H1 (cell line): Measurements from ENCODE around the gene TXNDC5. TPM values are rescaled to one million over a fixed set of nuclear protein-coding genes. Genes with fewer than 3 reads are reported as not detected.

Experiments used
- CTCF ChIA-PET: fragments of 300-600 bp; sonication (Branson Sonifier 250); formaldehyde crosslinking; loops from one replicate; lab custom pipeline; 2021; ENCODE audit not compliant: partially characterized antibody; lab: Charles Lee
- POLR2A ChIA-PET: fragments of 300-600 bp; sonication (Branson Sonifier 250); formaldehyde crosslinking; loops from one replicate; lab custom pipeline; 2021; ENCODE audit warnings: inconsistent platforms; ENCODE audit not compliant: partially characterized antibody; lab: Charles Lee
- DNase-seq, 2 experiments: peaks; one replicate each; pipeline versions ENCODE4 v3.0.0 to v3.0.0-alpha.2; 2010 to 2022; ENCODE audit warnings: low spot score in 2 of 2, low read depth in 1 of 2, mixed read lengths in 1 of 2
- FAIRE-seq: peaks from 2 replicates; lab custom pipeline; 2011; peaks lifted over from hg19 to GRCh38; lab: Jason Lieb, UNC
- H2AFZ ChIP-seq: 2 replicates; pipeline ENCODE4 v1.8.1; 2012; ENCODE audit warnings: low read length, inconsistent platforms
- H2AK5ac ChIP-seq: 2 replicates; pipeline ENCODE4 v1.6.1; 2013; ENCODE audit warnings: low read depth, low read length
- H2BK120ac ChIP-seq: replicated peaks from 2 replicates; pipeline ENCODE3; 2013; ENCODE audit warnings: low read depth, low read length, inconsistent platforms
- H2BK12ac ChIP-seq: 2 replicates; pipeline ENCODE4 v1.6.1; 2013; ENCODE audit warnings: low read depth, low read length
- H2BK15ac ChIP-seq: 2 replicates; pipeline ENCODE4 v1.6.1; 2013; ENCODE audit warnings: low read length
- H2BK20ac ChIP-seq: 2 replicates; pipeline ENCODE4 v1.6.1; 2013; ENCODE audit warnings: low read length
- H2BK5ac ChIP-seq: 2 replicates; pipeline ENCODE4 v1.6.1; 2013; ENCODE audit warnings: low read depth, low read length
- H3K14ac ChIP-seq: 2 replicates; pipeline ENCODE4 v1.6.1; 2013; ENCODE audit warnings: inconsistent platforms; ENCODE audit not compliant: insufficient read length
- H3K18ac ChIP-seq: 2 replicates; pipeline ENCODE4 v1.6.1; 2013; ENCODE audit warnings: low read length; ENCODE audit errors: extremely low read depth
- H3K23ac ChIP-seq: 2 replicates; pipeline ENCODE4 v1.6.1; 2013; ENCODE audit warnings: inconsistent platforms; ENCODE audit not compliant: insufficient read length
- H3K23me2 ChIP-seq: 2 replicates; pipeline ENCODE4 v1.6.1; 2013; ENCODE audit warnings: low read depth, low read length
- H3K27ac ChIP-seq: 2 replicates; pipeline ENCODE4 v1.6.1; 2011; ENCODE audit warnings: low read depth, low read length, inconsistent platforms
- H3K27me3 ChIP-seq, 4 experiments: replicated peaks in 1 of 4; 1 replicate in 1 of 4; 2 replicates in 3 of 4; pipeline versions ENCODE4 v1.6.1 to v1.8.1; 2011 to 2013; ENCODE audit warnings: low read length in 3 of 4, mild to moderate bottlenecking in 3 of 4, inconsistent platforms in 2 of 4, mixed read lengths in 2 of 4, moderate library complexity in 1 of 4; ENCODE audit not compliant: control insufficient read depth in 3 of 4, insufficient read depth in 3 of 4; ENCODE audit errors: extremely low read depth in 1 of 4
- H3K36me3 ChIP-seq, 4 experiments: 2 replicates each; pipeline versions ENCODE4 v1.6.1 to v1.8.1; 2011 to 2013; ENCODE audit warnings: mild to moderate bottlenecking in 4 of 4, low read length in 3 of 4, moderate library complexity in 2 of 4, control low read depth in 1 of 4, inconsistent platforms in 1 of 4; ENCODE audit not compliant: insufficient read depth in 4 of 4, control insufficient read depth in 2 of 4
- H3K4ac ChIP-seq: replicated peaks from 2 replicates; pipeline ENCODE3; 2013; ENCODE audit warnings: low read length, low read depth, mixed read lengths, inconsistent platforms; ENCODE audit not compliant: insufficient read length
- H3K4me1 ChIP-seq, 4 experiments: replicated peaks in 1 of 4; 1 replicate in 1 of 4; 2 replicates in 3 of 4; pipeline versions ENCODE4 v1.6.1 to v1.8.1; 2011 to 2013; ENCODE audit warnings: low read length in 3 of 4, inconsistent platforms in 2 of 4, mixed read lengths in 1 of 4; ENCODE audit not compliant: insufficient read depth in 4 of 4, control insufficient read depth in 3 of 4
- H3K4me2 ChIP-seq, 2 experiments: 2 replicates each; pipeline versions ENCODE4 v1.6.1 to v1.8.1; 2011 to 2013; ENCODE audit warnings: low read depth in 2 of 2, low read length in 2 of 2, control low read depth in 1 of 2, inconsistent platforms in 1 of 2, mild to moderate bottlenecking in 1 of 2; ENCODE audit not compliant: insufficient read depth in 1 of 2
- H3K4me3 ChIP-seq, 4 experiments: fragments of 200-600, 300-600 bp in 1 of 4; sonication (generic), shearing (Covaris generic), sonication (Bioruptor Twin) in 1 of 4; 2 replicates each; pipeline versions ENCODE4 v1.5.1 to v1.8.1; 2011 to 2016; ENCODE audit warnings: low read length in 4 of 4, low read depth in 3 of 4, control low read depth in 2 of 4, inconsistent platforms in 2 of 4, mild to moderate bottlenecking in 2 of 4, mixed read lengths in 1 of 4, moderate library complexity in 1 of 4; ENCODE audit not compliant: insufficient read depth in 2 of 4; ENCODE audit errors: extremely low read depth in 1 of 4
- H3K56ac ChIP-seq: replicated peaks from 2 replicates; pipeline ENCODE3; 2013; ENCODE audit warnings: low read depth, mild to moderate bottlenecking, mixed read lengths, low read length, inconsistent platforms; ENCODE audit not compliant: insufficient read length
- H3K79me1 ChIP-seq: 2 replicates; pipeline ENCODE4 v1.6.1; 2013; ENCODE audit warnings: low read depth, low read length, control low read depth
- H3K79me2 ChIP-seq, 2 experiments: 2 replicates each; pipeline versions ENCODE4 v1.6.1 to v1.8.1; 2012 to 2013; ENCODE audit warnings: low read length in 2 of 2, mild to moderate bottlenecking in 2 of 2, inconsistent platforms in 1 of 2; ENCODE audit not compliant: insufficient read depth in 2 of 2, control insufficient read depth in 1 of 2
- H3K9ac ChIP-seq, 4 experiments: replicated peaks in 1 of 4; 1 replicate in 1 of 4; 2 replicates in 3 of 4; pipeline versions ENCODE4 v1.6.1 to v1.8.1; 2011 to 2013; ENCODE audit warnings: low read depth in 3 of 4, low read length in 3 of 4, control low read depth in 2 of 4, mild to moderate bottlenecking in 2 of 4, moderate library complexity in 2 of 4, inconsistent platforms in 1 of 4; ENCODE audit errors: extremely low read depth in 1 of 4
- H3K9me3 ChIP-seq, 2 experiments: 2 replicates each; pipeline versions ENCODE4 v1.6.1 to v1.8.1; 2012 to 2013; ENCODE audit warnings: mild to moderate bottlenecking in 2 of 2, moderate library complexity in 2 of 2, control low read depth in 1 of 2, inconsistent platforms in 1 of 2, low read depth in 1 of 2, low read length in 1 of 2, mixed read lengths in 1 of 2; ENCODE audit not compliant: insufficient read depth in 2 of 2
- H4K20me1 ChIP-seq, 2 experiments: replicated peaks in 1 of 2; 2 replicates each; pipeline versions ENCODE3 to v1.8.1; 2011 to 2013; ENCODE audit warnings: inconsistent platforms in 2 of 2, low read length in 2 of 2, mild to moderate bottlenecking in 1 of 2; ENCODE audit not compliant: insufficient read depth in 2 of 2, control insufficient read depth in 1 of 2
- H4K5ac ChIP-seq: 2 replicates; pipeline ENCODE4 v1.6.1; 2013; ENCODE audit warnings: low read length, low read depth, mixed read lengths, inconsistent platforms; ENCODE audit not compliant: insufficient read length
- H4K8ac ChIP-seq: 2 replicates; pipeline ENCODE4 v1.8.0; 2013; ENCODE audit warnings: mild to moderate bottlenecking, moderate library complexity, low read length, inconsistent platforms; ENCODE audit not compliant: insufficient read depth; ENCODE audit errors: extremely low read depth
- H4K91ac ChIP-seq: replicated peaks from 2 replicates; pipeline ENCODE3; 2013; ENCODE audit warnings: low read length, mixed read lengths, inconsistent platforms; ENCODE audit not compliant: insufficient read length
- BCL11A ChIP-seq, 2 experiments: IDR thresholded peaks; one replicate each; pipeline ENCODE4 v1.6.1; 2011; ENCODE audit warnings: low read depth in 2 of 2, low read length in 2 of 2, mild to moderate bottlenecking in 2 of 2
- CEBPB ChIP-seq: IDR thresholded peaks from 2 replicates; pipeline ENCODE4 v1.6.1; 2012; ENCODE audit warnings: low read depth, low read length
- EP300 ChIP-seq, 2 experiments: IDR thresholded peaks; 1 replicate in 1 of 2; 2 replicates in 1 of 2; pipeline ENCODE4 v1.6.1; 2011 to 2012; ENCODE audit warnings: low read depth in 2 of 2, low read length in 2 of 2, mild to moderate bottlenecking in 2 of 2, borderline replicate concordance in 1 of 2, inconsistent platforms in 1 of 2, moderate library complexity in 1 of 2
- JUND ChIP-seq: IDR thresholded peaks from 2 replicates; pipeline ENCODE4 v1.6.1; 2011; ENCODE audit warnings: mild to moderate bottlenecking, improper control_type of control experiment, low read length
- TAF1 ChIP-seq: IDR thresholded peaks from 2 replicates; pipeline ENCODE4 v1.6.1; 2011; ENCODE audit warnings: mild to moderate bottlenecking, low read depth, low read length
- WGBS, 2 experiments: shearing (Covaris generic) in 1 of 2; methylation state at CpG; one replicate each; pipeline versions ENCODE4 v1.1.6 to v1.1.7; 2013 to 2015; ENCODE audit warnings: low lambda C conversion rate in 2 of 2, mixed read lengths in 2 of 2, inconsistent platforms in 1 of 2, low coverage in 1 of 2, missing lambda C conversion rate in 1 of 2; ENCODE audit not compliant: insufficient replicate concordance in 2 of 2, insufficient coverage in 1 of 2, insufficient read length in 1 of 2; ENCODE audit errors: extremely low coverage in 1 of 2, missing lambda C conversion rate in 1 of 2; 5-methylcytosine and 5-hydroxymethylcytosine counted together
- polyA plus RNA-seq, 7 experiments: library from polyadenylated mRNA; depleted of rRNA in 3 of 7; stranded (reverse) in 5 of 7; unstranded in 2 of 7; fragments of >200 nt in 5 of 7; fragments of 200-250 nt in 2 of 7; gene quantifications; 1 replicate in 5 of 7; 2 replicates in 1 of 7; 4 replicates in 1 of 7; pipeline versions ENCODE4 v1.2.1 to v1.2.3, GENCODE V29; 2011 to 2013; ENCODE audit warnings: missing spikeins in 2 of 7, mixed read lengths in 2 of 7
- total RNA-seq: library from RNA; stranded (reverse); fragmentation: NEBNext Ultra II Directional; extraction: Animal tissue kit (Norgen Biotek cat#: 25700); gene quantifications from 2 replicates; pipeline ENCODE4 v1.2.1, GENCODE V29; 2021

Gene TXNDC5
- total and polyA plus RNA-seq, 2 of the 8 experiments (the other 6 are each of a cell fraction or from before 2014, with no cell fraction given), result 114 to 172 TPM

GRCh38 chr6:7903673-7904072, 6.9 kb downstream of the TXNDC5 start:
- Histone ChIP-seq H3K79me1 (peaks cover 7% of the 10 kb centered on the region), H4K8ac (no peak overlapping the region), H3K14ac (no peak overlapping the region), H2BK15ac (no peak overlapping the region), H4K91ac (no peak overlapping the region), H2BK5ac (no peak overlapping the region), H3K79me2 (peaks cover 9 to 36% of the 10 kb centered on the region in 2 experiments), H3K9me3 (no peaks in the 10 kb centered on the region), H4K5ac (no peak overlapping the region), H2BK12ac (no peak overlapping the region), H3K4me3 (no peak overlapping the region), H4K20me1 (peaks cover 11 to 18% of the 10 kb centered on the region in 2 experiments), H3K56ac (no peak overlapping the region), H3K23me2 (no peaks in the 10 kb centered on the region), H2AK5ac (no peak overlapping the region), H3K4me1 (peaks cover 0 to 2% (median under 1%) of the 10 kb centered on the region in 4 experiments; a peak in 1 of 7 replicates), H3K23ac (no peak overlapping the region), H2AFZ (no peak overlapping the region), H2BK120ac (no peak overlapping the region), H3K18ac (no peak overlapping the region), H3K4me2 (no peak overlapping the region), H2BK20ac (no peak overlapping the region), H3K27me3 (no peaks in the 10 kb centered on the region), H3K4ac (no peak overlapping the region), H3K9ac (no peak overlapping the region), H3K36me3 (peaks cover 14 to 52% (median 47%) of the 10 kb centered on the region in 4 experiments), H3K27ac (no peak overlapping the region)
- no peak for DNase-seq
- no peak for FAIRE-seq
- WGBS, 2 experiments, result 96% methylated on average over 3 of the region's 3 CpGs; no CpG with 5 or more reads in 1 of the 2 experiments
- CTCF ChIA-PET, result interaction anchor here (0.9 kb wide), 1 partner anchor 156 kb away, joined by 3 read pairs; no protein-coding TSS in a partner anchor
- POLR2A ChIA-PET, result interaction anchor here (0.6 kb wide), 1 partner anchor 127 kb away, joined by 3 read pairs; no protein-coding TSS in a partner anchor
- no peak for TF ChIP-seq CEBPB
- no peak for TF ChIP-seq EP300 (IDR thresholded peaks at IDR 0.05; ENCODE audit: borderline replicate concordance in 1 of 2, low read depth in 2 of 2, low read length in 2 of 2)
- TF ChIP-seq TAF1, result no peak
- no peak for TF ChIP-seq JUND
- no peak for TF ChIP-seq BCL11A (IDR thresholded peaks at IDR 0.05; ENCODE audit: low read depth in 2 of 2, low read length in 2 of 2)
